H1 (cell line): ENCODE measurements around the gene ATP1A3. TPM values are rescaled to one million over a fixed set of nuclear protein-coding genes. Genes with fewer than 3 reads are reported as not detected.

Source experiments
- EZH2 ChIP-seq: fragments of 200-600 bp; sonication (generic); IDR thresholded peaks from 2 replicates; pipeline ENCODE4 v1.7.1; 2012; ENCODE audit warnings: low read depth, mild to moderate bottlenecking, moderate library complexity, low read length, inconsistent platforms; ENCODE audit not compliant: severe bottlenecking
- SIN3A ChIP-seq, 2 experiments: IDR thresholded peaks in 1 of 2; conservative IDR thresholded peaks in 1 of 2; 2 replicates each; pipeline ENCODE4 v1.6.1; 2011 to 2012; ENCODE audit warnings: low read length in 2 of 2, improper control_type of control experiment in 1 of 2, low read depth in 1 of 2, mild to moderate bottlenecking in 1 of 2
- SUZ12 ChIP-seq: fragments of 200-600 bp; sonication (generic); IDR thresholded peaks from 2 replicates; pipeline ENCODE4 v1.6.1; 2012; ENCODE audit warnings: mild to moderate bottlenecking, inconsistent platforms, low read length, moderate library complexity, mixed read lengths
- TAF7 ChIP-seq: optimal IDR thresholded peaks from 2 replicates; pipeline ENCODE3; 2011; ENCODE audit warnings: low read depth, mild to moderate bottlenecking, inconsistent platforms, low read length, moderate library complexity, borderline replicate concordance
- polyA plus RNA-seq, 7 experiments: library from polyadenylated mRNA; depleted of rRNA in 3 of 7; stranded (reverse) in 5 of 7; unstranded in 2 of 7; fragments of >200 nt in 5 of 7; fragments of 200-250 nt in 2 of 7; gene quantifications; 1 replicate in 5 of 7; 2 replicates in 1 of 7; 4 replicates in 1 of 7; pipeline versions ENCODE4 v1.2.1 to v1.2.3, GENCODE V29; 2011 to 2013; ENCODE audit warnings: missing spikeins in 2 of 7, mixed read lengths in 2 of 7
- total RNA-seq: library from RNA; stranded (reverse); fragmentation: NEBNext Ultra II Directional; extraction: Animal tissue kit (Norgen Biotek cat#: 25700); gene quantifications from 2 replicates; pipeline ENCODE4 v1.2.1, GENCODE V29; 2021
- TF ChIP-seq, protein P1 (sequence below): fragments of 300-600 bp; sonication (generic); IDR thresholded peaks from 2 replicates; pipeline ENCODE4 v1.7.1; 2012; ENCODE audit warnings: low read length, moderate library complexity, mild to moderate bottlenecking, inconsistent platforms; ENCODE audit not compliant: insufficient replicate concordance
- TF ChIP-seq, protein P2 (sequence below): IDR thresholded peaks from 2 replicates; pipeline ENCODE4 v1.6.1; 2012; ENCODE audit warnings: low read length, inconsistent platforms

Gene ATP1A3
- total and polyA plus RNA-seq, 2 of the 8 experiments (the other 6 are each of a cell fraction or from before 2014, with no cell fraction given), result 11.1 to 41.2 TPM

DNA sequence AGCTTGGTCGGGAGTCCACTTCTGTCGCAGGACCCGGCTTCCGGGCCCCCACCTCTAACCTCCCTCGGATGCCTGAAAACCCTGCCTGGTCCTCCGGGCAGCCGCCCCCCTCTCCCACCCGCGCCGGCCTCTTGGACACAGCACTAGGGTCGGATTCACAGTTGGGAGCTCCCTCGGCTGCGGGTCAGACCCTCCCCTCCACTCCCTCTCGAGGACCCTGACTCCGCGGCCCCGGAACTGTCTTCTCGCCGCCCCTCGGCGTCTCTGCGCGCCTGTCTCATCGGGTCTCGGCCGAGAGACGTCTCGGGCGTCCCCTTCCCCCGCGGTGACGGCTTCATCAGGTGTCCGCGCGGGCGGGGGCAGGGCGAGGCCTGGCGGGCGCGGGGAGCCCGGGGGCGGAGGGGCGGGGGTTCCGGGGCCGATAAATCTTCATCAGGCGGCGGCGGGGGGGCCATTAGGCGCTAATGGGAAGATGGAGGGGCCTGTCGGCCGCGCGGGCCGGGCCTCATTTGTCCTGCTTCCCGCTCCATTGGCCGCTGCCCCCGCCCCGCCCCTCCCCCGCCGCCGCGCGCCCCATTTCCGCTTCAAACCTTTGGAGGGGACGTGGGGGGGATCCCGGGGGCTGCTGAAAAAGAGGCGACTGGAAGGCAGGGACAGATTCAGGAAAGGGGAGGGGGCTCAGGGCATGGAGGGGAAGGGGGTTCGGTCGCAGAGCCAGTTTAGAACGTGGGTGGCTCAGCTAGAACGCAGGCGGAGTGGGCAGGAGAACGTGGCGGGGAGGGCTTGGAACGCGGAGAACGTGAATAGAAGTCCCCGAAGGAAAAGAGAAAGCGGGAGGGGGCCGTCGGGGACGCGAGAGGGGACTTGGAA, 53.9 kb downstream of the ATP1A3 start (continued):
- TF ChIP-seq, protein P1, sequence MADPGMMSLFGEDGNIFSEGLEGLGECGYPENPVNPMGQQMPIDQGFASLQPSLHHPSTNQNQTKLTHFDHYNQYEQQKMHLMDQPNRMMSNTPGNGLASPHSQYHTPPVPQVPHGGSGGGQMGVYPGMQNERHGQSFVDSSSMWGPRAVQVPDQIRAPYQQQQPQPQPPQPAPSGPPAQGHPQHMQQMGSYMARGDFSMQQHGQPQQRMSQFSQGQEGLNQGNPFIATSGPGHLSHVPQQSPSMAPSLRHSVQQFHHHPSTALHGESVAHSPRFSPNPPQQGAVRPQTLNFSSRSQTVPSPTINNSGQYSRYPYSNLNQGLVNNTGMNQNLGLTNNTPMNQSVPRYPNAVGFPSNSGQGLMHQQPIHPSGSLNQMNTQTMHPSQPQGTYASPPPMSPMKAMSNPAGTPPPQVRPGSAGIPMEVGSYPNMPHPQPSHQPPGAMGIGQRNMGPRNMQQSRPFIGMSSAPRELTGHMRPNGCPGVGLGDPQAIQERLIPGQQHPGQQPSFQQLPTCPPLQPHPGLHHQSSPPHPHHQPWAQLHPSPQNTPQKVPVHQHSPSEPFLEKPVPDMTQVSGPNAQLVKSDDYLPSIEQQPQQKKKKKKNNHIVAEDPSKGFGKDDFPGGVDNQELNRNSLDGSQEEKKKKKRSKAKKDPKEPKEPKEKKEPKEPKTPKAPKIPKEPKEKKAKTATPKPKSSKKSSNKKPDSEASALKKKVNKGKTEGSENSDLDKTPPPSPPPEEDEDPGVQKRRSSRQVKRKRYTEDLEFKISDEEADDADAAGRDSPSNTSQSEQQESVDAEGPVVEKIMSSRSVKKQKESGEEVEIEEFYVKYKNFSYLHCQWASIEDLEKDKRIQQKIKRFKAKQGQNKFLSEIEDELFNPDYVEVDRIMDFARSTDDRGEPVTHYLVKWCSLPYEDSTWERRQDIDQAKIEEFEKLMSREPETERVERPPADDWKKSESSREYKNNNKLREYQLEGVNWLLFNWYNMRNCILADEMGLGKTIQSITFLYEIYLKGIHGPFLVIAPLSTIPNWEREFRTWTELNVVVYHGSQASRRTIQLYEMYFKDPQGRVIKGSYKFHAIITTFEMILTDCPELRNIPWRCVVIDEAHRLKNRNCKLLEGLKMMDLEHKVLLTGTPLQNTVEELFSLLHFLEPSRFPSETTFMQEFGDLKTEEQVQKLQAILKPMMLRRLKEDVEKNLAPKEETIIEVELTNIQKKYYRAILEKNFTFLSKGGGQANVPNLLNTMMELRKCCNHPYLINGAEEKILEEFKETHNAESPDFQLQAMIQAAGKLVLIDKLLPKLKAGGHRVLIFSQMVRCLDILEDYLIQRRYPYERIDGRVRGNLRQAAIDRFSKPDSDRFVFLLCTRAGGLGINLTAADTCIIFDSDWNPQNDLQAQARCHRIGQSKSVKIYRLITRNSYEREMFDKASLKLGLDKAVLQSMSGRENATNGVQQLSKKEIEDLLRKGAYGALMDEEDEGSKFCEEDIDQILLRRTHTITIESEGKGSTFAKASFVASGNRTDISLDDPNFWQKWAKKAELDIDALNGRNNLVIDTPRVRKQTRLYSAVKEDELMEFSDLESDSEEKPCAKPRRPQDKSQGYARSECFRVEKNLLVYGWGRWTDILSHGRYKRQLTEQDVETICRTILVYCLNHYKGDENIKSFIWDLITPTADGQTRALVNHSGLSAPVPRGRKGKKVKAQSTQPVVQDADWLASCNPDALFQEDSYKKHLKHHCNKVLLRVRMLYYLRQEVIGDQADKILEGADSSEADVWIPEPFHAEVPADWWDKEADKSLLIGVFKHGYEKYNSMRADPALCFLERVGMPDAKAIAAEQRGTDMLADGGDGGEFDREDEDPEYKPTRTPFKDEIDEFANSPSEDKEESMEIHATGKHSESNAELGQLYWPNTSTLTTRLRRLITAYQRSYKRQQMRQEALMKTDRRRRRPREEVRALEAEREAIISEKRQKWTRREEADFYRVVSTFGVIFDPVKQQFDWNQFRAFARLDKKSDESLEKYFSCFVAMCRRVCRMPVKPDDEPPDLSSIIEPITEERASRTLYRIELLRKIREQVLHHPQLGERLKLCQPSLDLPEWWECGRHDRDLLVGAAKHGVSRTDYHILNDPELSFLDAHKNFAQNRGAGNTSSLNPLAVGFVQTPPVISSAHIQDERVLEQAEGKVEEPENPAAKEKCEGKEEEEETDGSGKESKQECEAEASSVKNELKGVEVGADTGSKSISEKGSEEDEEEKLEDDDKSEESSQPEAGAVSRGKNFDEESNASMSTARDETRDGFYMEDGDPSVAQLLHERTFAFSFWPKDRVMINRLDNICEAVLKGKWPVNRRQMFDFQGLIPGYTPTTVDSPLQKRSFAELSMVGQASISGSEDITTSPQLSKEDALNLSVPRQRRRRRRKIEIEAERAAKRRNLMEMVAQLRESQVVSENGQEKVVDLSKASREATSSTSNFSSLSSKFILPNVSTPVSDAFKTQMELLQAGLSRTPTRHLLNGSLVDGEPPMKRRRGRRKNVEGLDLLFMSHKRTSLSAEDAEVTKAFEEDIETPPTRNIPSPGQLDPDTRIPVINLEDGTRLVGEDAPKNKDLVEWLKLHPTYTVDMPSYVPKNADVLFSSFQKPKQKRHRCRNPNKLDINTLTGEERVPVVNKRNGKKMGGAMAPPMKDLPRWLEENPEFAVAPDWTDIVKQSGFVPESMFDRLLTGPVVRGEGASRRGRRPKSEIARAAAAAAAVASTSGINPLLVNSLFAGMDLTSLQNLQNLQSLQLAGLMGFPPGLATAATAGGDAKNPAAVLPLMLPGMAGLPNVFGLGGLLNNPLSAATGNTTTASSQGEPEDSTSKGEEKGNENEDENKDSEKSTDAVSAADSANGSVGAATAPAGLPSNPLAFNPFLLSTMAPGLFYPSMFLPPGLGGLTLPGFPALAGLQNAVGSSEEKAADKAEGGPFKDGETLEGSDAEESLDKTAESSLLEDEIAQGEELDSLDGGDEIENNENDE, result no peak
- 0 out of 4 replicates have a peak, but pooled peaks of 1 of the 2 experiments have one; percentile 30 for TF ChIP-seq SIN3A (conservative IDR thresholded peaks at IDR 0.05 in 1 of 2, IDR thresholded peaks at IDR 0.05 in 1 of 2; ENCODE audit: low read depth in 1 of 2, low read length in 2 of 2)
- TF ChIP-seq TAF7, result no peak
- peak; percentile 63 for TF ChIP-seq EZH2
- 0 out of 2 replicates have a peak, but pooled peaks have one; percentile 74 for TF ChIP-seq SUZ12
- TF ChIP-seq, protein P2, sequence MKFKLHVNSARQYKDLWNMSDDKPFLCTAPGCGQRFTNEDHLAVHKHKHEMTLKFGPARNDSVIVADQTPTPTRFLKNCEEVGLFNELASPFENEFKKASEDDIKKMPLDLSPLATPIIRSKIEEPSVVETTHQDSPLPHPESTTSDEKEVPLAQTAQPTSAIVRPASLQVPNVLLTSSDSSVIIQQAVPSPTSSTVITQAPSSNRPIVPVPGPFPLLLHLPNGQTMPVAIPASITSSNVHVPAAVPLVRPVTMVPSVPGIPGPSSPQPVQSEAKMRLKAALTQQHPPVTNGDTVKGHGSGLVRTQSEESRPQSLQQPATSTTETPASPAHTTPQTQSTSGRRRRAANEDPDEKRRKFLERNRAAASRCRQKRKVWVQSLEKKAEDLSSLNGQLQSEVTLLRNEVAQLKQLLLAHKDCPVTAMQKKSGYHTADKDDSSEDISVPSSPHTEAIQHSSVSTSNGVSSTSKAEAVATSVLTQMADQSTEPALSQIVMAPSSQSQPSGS, result no peak
